K562 (cell line): Measurements from ENCODE around the gene ZNF366. TPM values are rescaled to one million over a fixed set of nuclear protein-coding genes. Genes with fewer than 3 reads are reported as not detected.

ENCODE experiments used
- ATAC-seq: fragments of 200-7000 bp; cut with Tn5 transposase; 3 replicates; pipeline ENCODE4 v1.9.1; 2020; ENCODE audit warnings: moderate library complexity
- BruUV-seq: library from RNA; stranded (reverse); fragments of 400-500 nt; replicated peaks from 2 replicates; lab custom pipeline; 2021; lab: Mats Ljungman, UMichigan
- CTCF ChIA-PET: fragments of 300-600 bp; formaldehyde crosslinking; extraction: SDS; loops from one replicate; lab custom pipeline; 2021; ENCODE audit warnings: low intra/inter-chr PET ratio; lab: Yijun Ruan, JAX
- POLR2A ChIA-PET: fragments of 300-600, 350-650 bp; sonication (Branson Sonifier 250); formaldehyde crosslinking; extraction: SDS; loops from one replicate; lab custom pipeline; 2021; ENCODE audit warnings: antibody characterized with exemption, inconsistent platforms; lab: Yijun Ruan, JAX
- DNase-seq, 4 experiments: peaks; one replicate each; pipeline versions ENCODE4 v3.0.0 to v3.0.0-alpha.2; 2011 to 2018; ENCODE audit warnings: low spot score in 3 of 4, mixed read lengths in 3 of 4; ENCODE audit errors: extremely low read depth in 1 of 4
- FAIRE-seq: peaks from 2 replicates; lab custom pipeline; 2011; peaks lifted over from hg19 to GRCh38; lab: Jason Lieb, UNC
- H2AFZ ChIP-seq: 2 replicates; pipeline ENCODE4 v1.6.0; 2011; ENCODE audit warnings: low read depth, low read length, control low read depth, inconsistent platforms
- H3K27ac ChIP-seq: fragments of 200-600 bp; 3 replicates; pipeline ENCODE4 v1.8.0; 2011; ENCODE audit warnings: low read depth, mild to moderate bottlenecking, control low read depth, inconsistent platforms, low read length, moderate library complexity, mixed read lengths; ENCODE audit errors: extremely low read depth
- H3K27me3 ChIP-seq, 2 experiments: fragments of 300-600 bp in 1 of 2; 2 replicates in 1 of 2; 3 replicates in 1 of 2; pipeline versions ENCODE4 v1.6.0 to v1.8.0; 2011; ENCODE audit warnings: inconsistent platforms in 2 of 2, low read length in 2 of 2, mild to moderate bottlenecking in 1 of 2, mixed read lengths in 1 of 2, moderate library complexity in 1 of 2; ENCODE audit not compliant: control insufficient read depth in 2 of 2, insufficient read depth in 2 of 2
- H3K36me3 ChIP-seq: fragments of 300-600 bp; 3 replicates; pipeline ENCODE4 v1.8.0; 2011; ENCODE audit warnings: mild to moderate bottlenecking, low read length, inconsistent platforms; ENCODE audit not compliant: control insufficient read depth, insufficient read depth
- H3K4me1 ChIP-seq, 2 experiments: fragments of 200-600 bp in 1 of 2; replicated peaks in 1 of 2; 2 replicates in 1 of 2; 3 replicates in 1 of 2; pipeline versions ENCODE4 v1.5.1 to v1.8.0; 2011; ENCODE audit warnings: inconsistent platforms in 2 of 2, low read length in 2 of 2, mild to moderate bottlenecking in 1 of 2, mixed read lengths in 1 of 2, moderate library complexity in 1 of 2; ENCODE audit not compliant: control insufficient read depth in 2 of 2, insufficient read depth in 2 of 2
- H3K4me2 ChIP-seq: 2 replicates; pipeline ENCODE4 v1.6.1; 2011; ENCODE audit warnings: low read length, control low read depth, inconsistent platforms, mixed read lengths; ENCODE audit not compliant: insufficient read depth
- H3K4me3 ChIP-seq: fragments of 200-600 bp; sonication (generic), shearing (Covaris generic); 2 replicates; pipeline ENCODE4 v1.5.1; 2016; ENCODE audit warnings: control low read depth, inconsistent platforms
- H3K79me2 ChIP-seq: fragments of 200-600 bp; 3 replicates; pipeline ENCODE4 v1.8.0; 2011; ENCODE audit warnings: low read length, inconsistent platforms; ENCODE audit not compliant: control insufficient read depth, insufficient read depth
- H3K9ac ChIP-seq, 2 experiments: 2 replicates each; pipeline versions ENCODE4 v1.6.0 to v1.6.1; 2011; ENCODE audit warnings: low read depth in 2 of 2, low read length in 2 of 2, control low read depth in 1 of 2, inconsistent platforms in 1 of 2, mild to moderate bottlenecking in 1 of 2, mixed read lengths in 1 of 2; ENCODE audit not compliant: insufficient read depth in 1 of 2
- H3K9me1 ChIP-seq: one replicate; pipeline ENCODE4 v1.6.0; 2011; ENCODE audit warnings: inconsistent platforms, mild to moderate bottlenecking, low read length, moderate library complexity; ENCODE audit not compliant: control insufficient read depth, insufficient read depth
- H3K9me3 ChIP-seq: replicated peaks from 2 replicates; pipeline ENCODE4 v1.5.1; 2011; ENCODE audit warnings: low read depth, low read length, inconsistent platforms; ENCODE audit not compliant: control insufficient read depth, insufficient read depth
- H4K20me1 ChIP-seq: replicated peaks from 2 replicates; pipeline ENCODE4 v1.6.1; 2011; ENCODE audit warnings: low read length, inconsistent platforms, mixed read lengths; ENCODE audit not compliant: control insufficient read depth, insufficient read depth
- CBX8 ChIP-seq: fragments of 200-600 bp; sonication (generic); IDR thresholded peaks from 2 replicates; pipeline ENCODE4 v1.6.1; 2012; ENCODE audit warnings: borderline replicate concordance, mixed run types, low read depth, mild to moderate bottlenecking, moderate library complexity, mixed read lengths, low read length, control low read depth, inconsistent platforms; ENCODE audit not compliant: poor library complexity, severe bottlenecking; ENCODE audit errors: extremely low read depth
- CUX1 ChIP-seq: fragments of 200-800 bp; sonication (Bioruptor generic); IDR thresholded peaks from 2 replicates; pipeline ENCODE4 v1.6.1; 2016; ENCODE audit warnings: missing genetic modification characterization, missing compliant biosample characterization
- L3MBTL2 ChIP-seq: fragments of 450-650 bp; IDR thresholded peaks from 2 replicates; pipeline ENCODE4 v1.6.1; 2016; ENCODE audit warnings: mild to moderate bottlenecking, moderate library complexity
- NUFIP1 ChIP-seq: fragments of 450-650 bp; IDR thresholded peaks from 2 replicates; pipeline ENCODE4 v1.6.1; 2018; ENCODE audit not compliant: partially characterized antibody
- SRSF7 ChIP-seq: fragments of 200-400 bp; formaldehyde crosslinking; optimal IDR thresholded peaks from 2 replicates; pipeline ENCODE3; 2017; ENCODE audit warnings: mild to moderate bottlenecking, low read depth, low read length
- STAT5A ChIP-seq: IDR thresholded peaks from 2 replicates; pipeline ENCODE4 v1.6.1; 2012; ENCODE audit warnings: low read length, inconsistent platforms, borderline replicate concordance
- TGIF2 ChIP-seq: sonication (generic); formaldehyde crosslinking; IDR thresholded peaks from 2 replicates; pipeline ENCODE4 v1.8.1; 2022; ENCODE audit warnings: mild to moderate bottlenecking, missing genetic modification reagents, moderate library complexity
- THRB ChIP-seq: fragments of 450-650 bp; formaldehyde crosslinking; conservative IDR thresholded peaks from 2 replicates; pipeline ENCODE4 v1.4.0; 2022; ENCODE audit warnings: mild to moderate bottlenecking, missing genetic modification characterization
- ZC3H11A ChIP-seq: IDR thresholded peaks from 2 replicates; pipeline ENCODE4 v1.6.1; 2012; ENCODE audit warnings: low read depth, low read length, improper control_type of control experiment
- ZFP36 ChIP-seq: fragments of 150-350 bp; IDR thresholded peaks from 2 replicates; pipeline ENCODE4 v1.6.1; 2018; ENCODE audit warnings: low read length, low read depth; ENCODE audit not compliant: partially characterized antibody
- ZNF121 ChIP-seq: sonication (generic); formaldehyde crosslinking; conservative IDR thresholded peaks from 2 replicates; pipeline ENCODE4 v1.8.0; 2022; ENCODE audit warnings: missing genetic modification reagents
- ZNF263 ChIP-seq: sonication (generic); formaldehyde crosslinking; IDR thresholded peaks from 2 replicates; pipeline ENCODE4 v1.8.0; 2022; ENCODE audit warnings: mild to moderate bottlenecking, missing genetic modification reagents, borderline replicate concordance
- WGBS: fragments of 100-300 bp; shearing (Covaris generic); methylation state at CpG from one replicate; pipeline ENCODE4 v1.1.6; 2016; ENCODE audit warnings: low coverage, mixed read lengths; ENCODE audit not compliant: insufficient coverage; ENCODE audit errors: missing lambda C conversion rate; 5-methylcytosine and 5-hydroxymethylcytosine counted together
- in situ Hi-C: fragments of 300-500 bp; cut with MboI; formaldehyde crosslinking; loops from 4 replicates; pipeline ENCODE4 v1.15.0; 2018; ENCODE audit warnings: inconsistent platforms, mixed read lengths
- intact Hi-C: fragments of 100-400 bp; cut with micrococcal nuclease; formaldehyde crosslinking; loops from 2 replicates; pipeline ENCODE4 v1.14.2; 2022
- polyA plus RNA-seq, 8 experiments: library from polyadenylated mRNA; depleted of rRNA in 4 of 8; stranded (reverse) in 5 of 8; unstranded in 3 of 8; fragments of >200 nt; fragmentation: Nextera tagmentation in 2 of 8; fragmentation: Illumina TruSeq in 1 of 8; extraction: Ambion mirVana in 2 of 8; extraction: Trizol in 1 of 8; gene quantifications; 2 replicates each; pipeline versions ENCODE4 v1.2.1 to v1.2.3, GENCODE V29; 2011 to 2014; ENCODE audit warnings: inconsistent platforms in 1 of 8, missing spikeins in 1 of 8
- total RNA-seq, 7 experiments: library from RNA; depleted of rRNA in 6 of 7; stranded (reverse); fragments of >200 nt in 6 of 7; fragmentation: Illumina TruSeq in 2 of 7; extraction: Trizol in 2 of 7; gene quantifications; 2 replicates each; pipeline versions ENCODE4 v1.2.1 to v1.2.3, GENCODE V29; 2011 to 2021; ENCODE audit warnings: low replicate concordance in 1 of 7
- TF ChIP-seq, protein P1 (sequence below): fragments of 450-650 bp; IDR thresholded peaks from 2 replicates; pipeline ENCODE4 v1.6.1; 2016
- TF ChIP-seq, protein P2 (sequence below): fragments of 250-450 bp; sonication (Bioruptor Pico); IDR thresholded peaks from 2 replicates; pipeline ENCODE4 v1.4.0; 2020; ENCODE audit warnings: borderline replicate concordance

The ZNF366 gene
- total and polyA plus RNA-seq, 9 of the 15 experiments (the other 6 are each of a cell fraction or from before 2014, with no cell fraction given) = not detected

DNA sequence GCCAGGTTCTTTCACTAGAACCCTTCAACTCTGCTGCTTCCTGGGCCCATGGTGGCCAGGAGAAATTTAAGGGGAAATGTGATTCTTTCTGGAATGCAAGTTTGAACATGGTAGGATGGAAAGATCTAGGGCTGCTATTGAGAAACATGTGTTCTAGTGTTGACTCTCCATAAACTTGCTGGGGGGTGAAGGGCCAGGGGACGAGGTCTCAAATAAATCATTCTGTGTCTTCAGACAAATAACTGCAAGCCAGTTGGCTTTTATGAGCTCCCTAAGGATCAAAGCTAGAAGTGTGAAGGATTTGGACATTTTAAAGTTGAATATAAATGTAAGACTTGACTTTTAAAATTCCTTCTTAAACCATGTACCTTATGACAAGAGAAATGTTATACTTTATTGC lies 78.5 kb downstream of the ZNF366 start:
- peaks cover 0 to 5% of the 10 kb centered on the region in 2 experiments; a peak in 2 of 5 replicates for H3K27me3 ChIP-seq
- ChIA-PET CTCF (no interaction called here), POLR2A (interaction anchor here (0.6 kb wide), 1 partner anchor 75 kb away, joined by 3 read pairs; no protein-coding TSS in a partner anchor)
- ATAC-seq (no peak), DNase-seq (no peak), FAIRE-seq (no peak)
- H3K27ac ChIP-seq = no peak overlapping the region
- no peak overlapping the region for H3K9ac ChIP-seq
- H3K4me2 ChIP-seq = no peak overlapping the region
- no peaks in the 10 kb centered on the region for H3K79me2 ChIP-seq
- H4K20me1 ChIP-seq = no peaks in the 10 kb centered on the region
- in situ Hi-C loops = no loop called here
- 11% methylated on average over 1 of the region's 1 CpG for WGBS
- no TSS peak for BruUV-seq
- no peaks in the 10 kb centered on the region for H3K9me3 ChIP-seq
- intact Hi-C loops = no loop called here
- no peaks in the 10 kb centered on the region for H3K9me1 ChIP-seq
- no peaks in the 10 kb centered on the region; a peak in 1 of 5 replicates for H3K4me1 ChIP-seq
- H2AFZ ChIP-seq = no peak overlapping the region
- H3K36me3 ChIP-seq = no peaks in the 10 kb centered on the region
- H3K4me3 ChIP-seq = no peak overlapping the region
- TF ChIP-seq ZNF121 (CRISPR knock-in tag) (no peak), NUFIP1 (no peak), ZNF263 (CRISPR knock-in tag) (no peak), THRB (CRISPR knock-in tag) (no peak), L3MBTL2 (no peak), CUX1 (CRISPR knock-in tag) (no peak), ZFP36 (no peak), ZC3H11A (no peak), CBX8 (no peak), STAT5A (no peak), TGIF2 (CRISPR knock-in tag) (no peak), SRSF7 (no peak)
- TF ChIP-seq, protein P1, sequence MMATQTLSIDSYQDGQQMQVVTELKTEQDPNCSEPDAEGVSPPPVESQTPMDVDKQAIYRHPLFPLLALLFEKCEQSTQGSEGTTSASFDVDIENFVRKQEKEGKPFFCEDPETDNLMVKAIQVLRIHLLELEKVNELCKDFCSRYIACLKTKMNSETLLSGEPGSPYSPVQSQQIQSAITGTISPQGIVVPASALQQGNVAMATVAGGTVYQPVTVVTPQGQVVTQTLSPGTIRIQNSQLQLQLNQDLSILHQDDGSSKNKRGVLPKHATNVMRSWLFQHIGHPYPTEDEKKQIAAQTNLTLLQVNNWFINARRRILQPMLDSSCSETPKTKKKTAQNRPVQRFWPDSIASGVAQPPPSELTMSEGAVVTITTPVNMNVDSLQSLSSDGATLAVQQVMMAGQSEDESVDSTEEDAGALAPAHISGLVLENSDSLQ = no peak
- TF ChIP-seq, protein P2, sequence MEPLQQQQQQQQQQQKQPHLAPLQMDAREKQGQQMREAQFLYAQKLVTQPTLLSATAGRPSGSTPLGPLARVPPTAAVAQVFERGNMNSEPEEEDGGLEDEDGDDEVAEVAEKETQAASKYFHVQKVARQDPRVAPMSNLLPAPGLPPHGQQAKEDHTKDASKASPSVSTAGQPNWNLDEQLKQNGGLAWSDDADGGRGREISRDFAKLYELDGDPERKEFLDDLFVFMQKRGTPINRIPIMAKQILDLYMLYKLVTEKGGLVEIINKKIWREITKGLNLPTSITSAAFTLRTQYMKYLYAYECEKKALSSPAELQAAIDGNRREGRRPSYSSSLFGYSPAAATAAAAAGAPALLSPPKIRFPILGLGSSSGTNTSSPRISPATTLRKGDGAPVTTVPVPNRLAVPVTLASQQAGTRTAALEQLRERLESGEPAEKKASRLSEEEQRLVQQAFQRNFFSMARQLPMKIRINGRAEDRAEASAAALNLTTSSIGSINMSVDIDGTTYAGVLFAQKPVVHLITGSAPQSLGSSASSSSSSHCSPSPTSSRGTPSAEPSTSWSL (CRISPR knock-in tag) = no peak
